ENCODE results near the gene NUMB. TPM values are rescaled to one million over a fixed set of nuclear protein-coding genes. Genes with fewer than 3 reads are reported as not detected.

NUMB gene
- total RNA-seq, 4 donors from 2014 or later, result 42.4 to 63.5 (median 51.0) TPM

DNA sequence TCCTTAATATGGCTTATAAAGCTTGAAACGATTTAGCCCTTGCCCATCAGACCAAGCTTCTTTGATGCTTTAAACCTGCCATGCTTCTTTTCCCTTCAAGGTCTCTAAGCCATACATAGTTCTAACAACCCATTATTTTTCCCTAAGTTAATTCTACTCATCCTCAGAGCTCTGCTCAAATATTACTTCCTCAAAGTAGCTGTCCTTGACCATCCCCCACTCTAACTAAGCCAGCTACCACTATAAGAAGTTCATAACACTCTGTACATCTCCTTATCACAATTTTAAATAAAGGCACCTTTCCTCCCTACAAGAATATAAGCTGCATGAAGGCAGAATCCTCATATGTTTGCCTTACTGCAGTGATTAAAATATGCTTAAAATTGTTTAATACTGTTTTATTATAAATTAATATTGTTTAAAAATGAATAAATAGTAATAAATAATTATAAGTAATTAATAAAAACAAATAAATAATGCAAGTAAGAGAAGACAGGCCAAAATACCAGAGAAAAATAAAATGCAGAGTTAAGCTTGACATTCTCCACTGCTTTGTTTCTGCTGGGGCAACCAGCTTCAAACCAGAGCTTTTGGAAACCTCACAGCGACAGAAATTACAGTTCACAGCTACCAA, 76.8 kb downstream of the NUMB start:
- no peak for ATAC-seq
- H3K36me3 ChIP-seq, result no peaks in the 10 kb centered on the region
- peaks cover 0 to 9% (median 3%) of the 10 kb centered on the region in 3 donors for H3K4me1 ChIP-seq
- H3K9me3 ChIP-seq, result peaks cover 0 to 24% (median 0%) of the 10 kb centered on the region in 3 donors
- WGBS, 2 donors (ENCODE audit: low coverage in 1 of 2), result 87 to 88% methylated on average over 2 of the region's 2 CpGs
- no peaks in the 10 kb centered on the region for H3K27me3 ChIP-seq
- TF ChIP-seq EP300 (IDR thresholded peaks at IDR 0.05), result no peak
- TF ChIP-seq POLR2AphosphoS5 (IDR thresholded peaks at IDR 0.05), result no peak
- TF ChIP-seq, protein P1, sequence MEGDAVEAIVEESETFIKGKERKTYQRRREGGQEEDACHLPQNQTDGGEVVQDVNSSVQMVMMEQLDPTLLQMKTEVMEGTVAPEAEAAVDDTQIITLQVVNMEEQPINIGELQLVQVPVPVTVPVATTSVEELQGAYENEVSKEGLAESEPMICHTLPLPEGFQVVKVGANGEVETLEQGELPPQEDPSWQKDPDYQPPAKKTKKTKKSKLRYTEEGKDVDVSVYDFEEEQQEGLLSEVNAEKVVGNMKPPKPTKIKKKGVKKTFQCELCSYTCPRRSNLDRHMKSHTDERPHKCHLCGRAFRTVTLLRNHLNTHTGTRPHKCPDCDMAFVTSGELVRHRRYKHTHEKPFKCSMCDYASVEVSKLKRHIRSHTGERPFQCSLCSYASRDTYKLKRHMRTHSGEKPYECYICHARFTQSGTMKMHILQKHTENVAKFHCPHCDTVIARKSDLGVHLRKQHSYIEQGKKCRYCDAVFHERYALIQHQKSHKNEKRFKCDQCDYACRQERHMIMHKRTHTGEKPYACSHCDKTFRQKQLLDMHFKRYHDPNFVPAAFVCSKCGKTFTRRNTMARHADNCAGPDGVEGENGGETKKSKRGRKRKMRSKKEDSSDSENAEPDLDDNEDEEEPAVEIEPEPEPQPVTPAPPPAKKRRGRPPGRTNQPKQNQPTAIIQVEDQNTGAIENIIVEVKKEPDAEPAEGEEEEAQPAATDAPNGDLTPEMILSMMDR (IDR thresholded peaks at IDR 0.05), result no peak
- TF ChIP-seq POLR2A (IDR thresholded peaks at IDR 0.05), result no peak
- H3K4me3 ChIP-seq, result no peak overlapping the region
- no peak overlapping the region for H3K27ac ChIP-seq

DNA sequence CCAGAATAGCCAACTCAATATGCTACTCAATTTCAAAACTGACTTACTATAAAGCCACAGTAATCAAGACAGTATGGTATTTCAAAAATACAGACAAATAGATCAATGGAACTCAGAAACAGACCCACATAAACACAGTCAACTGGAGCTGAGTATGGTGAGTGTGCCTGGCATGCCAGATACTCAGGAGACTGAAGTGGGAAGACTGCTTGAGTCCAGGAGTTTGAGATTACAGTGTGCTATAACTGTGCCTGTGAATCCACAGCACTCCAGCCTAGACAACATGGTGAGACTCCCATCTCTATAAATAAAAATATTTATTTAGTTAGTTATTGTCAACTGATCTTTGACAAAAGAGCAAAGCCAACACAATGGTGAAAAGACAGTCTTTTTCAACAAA, 81.8 kb downstream of the NUMB start:
- Histone ChIP-seq H3K4me1 (peaks cover 0 to 5% (median 0%) of the 10 kb centered on the region in 3 donors), H3K27ac (no peak overlapping the region), H3K9me3 (no peaks in the 10 kb centered on the region), H3K4me3 (no peak overlapping the region), H3K27me3 (no peaks in the 10 kb centered on the region), H3K36me3 (no peaks in the 10 kb centered on the region)
- TF ChIP-seq EP300 (IDR thresholded peaks at IDR 0.05), result no peak
- TF ChIP-seq POLR2AphosphoS5 (IDR thresholded peaks at IDR 0.05), result no peak
- no peak for TF ChIP-seq POLR2A (IDR thresholded peaks at IDR 0.05)
- TF ChIP-seq, protein P1 (IDR thresholded peaks at IDR 0.05), result no peak
- ATAC-seq, result no peak

- TF ChIP-seq, protein P1 (IDR thresholded peaks at IDR 0.05), result no peak
- TF ChIP-seq EP300 (IDR thresholded peaks at IDR 0.05) (no peak), POLR2AphosphoS5 (IDR thresholded peaks at IDR 0.05) (no peak), POLR2A (IDR thresholded peaks at IDR 0.05) (no peak)
- Histone ChIP-seq H3K4me1 (peaks cover 0 to 5% (median 0%) of the 10 kb centered on the region in 3 donors), H3K27ac (no peak overlapping the region), H3K27me3 (no peaks in the 10 kb centered on the region), H3K36me3 (no peaks in the 10 kb centered on the region), H3K9me3 (no peaks in the 10 kb centered on the region), H3K4me3 (no peak overlapping the region)
- WGBS, 2 donors (ENCODE audit: low coverage in 1 of 2), result 78 to 80% methylated on average over 1 of the region's 1 CpG
- no peak for ATAC-seq
These were observed 82.5 kb downstream of the NUMB start for GRCh38 chr14:73375861-73376260.

DNA sequence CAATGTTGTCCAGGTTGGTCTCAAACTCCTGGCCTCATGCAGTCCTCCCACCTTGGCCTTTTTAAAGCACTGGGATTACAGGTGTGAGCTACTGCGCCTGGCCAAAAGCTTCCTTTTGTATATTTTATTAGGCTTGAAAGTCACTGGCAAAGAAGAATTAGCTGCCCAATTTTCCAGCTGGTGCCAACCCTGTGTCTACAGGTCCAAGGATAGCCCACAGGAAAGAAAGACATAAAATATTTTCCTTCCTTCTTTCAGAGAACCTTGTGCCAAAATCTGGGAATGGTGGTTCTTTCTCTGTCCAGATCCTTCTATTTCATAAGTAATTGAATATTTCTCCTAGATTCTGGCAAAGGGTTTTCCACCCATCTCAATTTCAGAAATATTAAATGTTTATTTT, 84.1 kb downstream of the NUMB start:
- Histone ChIP-seq H3K9me3 (no peaks in the 10 kb centered on the region), H3K27me3 (no peaks in the 10 kb centered on the region), H3K4me1 (peaks cover 0 to 5% (median 0%) of the 10 kb centered on the region in 3 donors), H3K36me3 (no peaks in the 10 kb centered on the region), H3K4me3 (no peak overlapping the region), H3K27ac (no peak overlapping the region)
- no peak for TF ChIP-seq POLR2A (IDR thresholded peaks at IDR 0.05)
- no peak for TF ChIP-seq POLR2AphosphoS5 (IDR thresholded peaks at IDR 0.05)
- TF ChIP-seq, protein P1 (IDR thresholded peaks at IDR 0.05), result no peak
- no peak for TF ChIP-seq EP300 (IDR thresholded peaks at IDR 0.05)
- WGBS, 2 donors (ENCODE audit: low coverage in 1 of 2), result 88 to 100% methylated on average over 1 of the region's 1 CpG
- ATAC-seq, result no peak

- H3K9me3 ChIP-seq, result no peaks in the 10 kb centered on the region
- H3K27ac ChIP-seq, result no peak overlapping the region
- TF ChIP-seq POLR2AphosphoS5 (IDR thresholded peaks at IDR 0.05), result no peak
- TF ChIP-seq, protein P1 (IDR thresholded peaks at IDR 0.05), result no peak
- TF ChIP-seq EP300 (IDR thresholded peaks at IDR 0.05), result no peak
- TF ChIP-seq POLR2A (IDR thresholded peaks at IDR 0.05), result no peak
- H3K4me1 ChIP-seq, result peaks cover 0 to 5% (median 0%) of the 10 kb centered on the region in 3 donors
- H3K4me3 ChIP-seq, result no peak overlapping the region
- H3K27me3 ChIP-seq, result no peaks in the 10 kb centered on the region
- no peaks in the 10 kb centered on the region for H3K36me3 ChIP-seq
- no peak for ATAC-seq
These were observed 85.8 kb downstream of the NUMB start for GRCh38 chr14:73372529-73372928.
